ENCODE measurements around the gene PHF21B.
A peak's percentile ranks its signal among the peaks of the same experiment; 100 is the strongest.

PHF21B gene

GRCh38 chr22:44990810-44991209 lies 19.0 kb downstream of the PHF21B start:
- no peak for DNase-seq (ENCODE audit: low read depth in 2 of 2)

GRCh38 chr22:44990328-44990727 lies 19.5 kb downstream of the PHF21B start:
- DNase-seq (ENCODE audit: low read depth in 2 of 2), result no peak

- DNase-seq (ENCODE audit: low read depth in 2 of 2), result no peak
These were observed 21.1 kb downstream of the PHF21B start for GRCh38 chr22:44988671-44989070.

GRCh38 chr22:44986926-44987325 lies 22.9 kb downstream of the PHF21B start:
- no peak for DNase-seq (ENCODE audit: low read depth in 2 of 2)

DNA sequence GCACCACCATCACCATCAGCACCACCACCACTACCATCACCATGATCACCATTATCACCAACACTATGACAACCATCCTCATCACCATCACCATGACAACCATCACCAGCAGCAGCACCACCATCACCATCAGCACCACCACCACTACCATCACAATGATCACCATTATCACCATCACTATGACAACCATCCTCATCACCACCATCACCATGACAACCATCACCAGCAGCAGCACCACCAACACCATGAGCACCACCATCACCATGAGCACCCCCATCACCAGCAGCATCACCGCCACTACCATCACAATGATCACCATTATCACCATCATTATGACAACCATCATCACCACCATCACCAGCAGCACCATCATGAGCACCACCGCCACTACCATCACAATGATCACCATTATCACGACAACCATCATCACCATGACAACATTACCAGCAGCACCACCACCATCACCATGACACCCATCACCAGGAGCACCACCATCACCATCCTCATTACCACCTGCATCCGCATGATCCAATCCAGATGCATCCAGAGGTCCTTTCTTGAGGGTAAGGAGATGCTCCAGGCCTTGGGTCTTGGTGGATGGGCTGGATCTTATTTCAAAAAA lies 23.8 kb downstream of the PHF21B start:
- no peak for DNase-seq (ENCODE audit: low read depth in 2 of 2)

- DNase-seq (ENCODE audit: low read depth in 2 of 2), result no peak
These were observed 25.8 kb downstream of the PHF21B start for GRCh38 chr22:44983878-44984482.

- no peak for DNase-seq (ENCODE audit: low read depth in 2 of 2)
These were observed 27.4 kb downstream of the PHF21B start for GRCh38 chr22:44982445-44982844.

- no peak for DNase-seq (ENCODE audit: low read depth in 2 of 2)
These were observed 27.9 kb downstream of the PHF21B start for GRCh38 chr22:44981857-44982256.

DNA sequence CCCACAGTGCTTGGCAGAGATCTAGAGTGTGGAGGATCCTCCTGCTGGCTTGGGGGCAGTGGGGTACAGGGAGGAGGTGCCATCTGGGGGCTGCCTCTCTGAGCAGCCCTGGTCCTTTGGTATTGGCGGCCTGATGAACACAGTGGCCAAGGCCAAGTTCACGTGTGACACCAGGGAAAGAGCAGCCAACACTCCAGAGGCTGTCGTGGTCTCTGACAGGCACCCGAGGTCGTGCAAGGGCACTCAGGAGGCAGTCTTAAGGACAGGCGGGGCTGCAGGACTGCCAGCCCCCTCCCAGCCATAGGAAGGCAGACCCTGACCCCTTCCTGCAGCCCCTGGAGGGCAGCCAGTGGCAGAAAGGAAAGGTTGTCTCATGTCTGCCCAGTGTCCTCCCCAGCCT lies 30.7 kb downstream of the PHF21B start:
- no peak for DNase-seq (ENCODE audit: low read depth in 2 of 2)

DNA sequence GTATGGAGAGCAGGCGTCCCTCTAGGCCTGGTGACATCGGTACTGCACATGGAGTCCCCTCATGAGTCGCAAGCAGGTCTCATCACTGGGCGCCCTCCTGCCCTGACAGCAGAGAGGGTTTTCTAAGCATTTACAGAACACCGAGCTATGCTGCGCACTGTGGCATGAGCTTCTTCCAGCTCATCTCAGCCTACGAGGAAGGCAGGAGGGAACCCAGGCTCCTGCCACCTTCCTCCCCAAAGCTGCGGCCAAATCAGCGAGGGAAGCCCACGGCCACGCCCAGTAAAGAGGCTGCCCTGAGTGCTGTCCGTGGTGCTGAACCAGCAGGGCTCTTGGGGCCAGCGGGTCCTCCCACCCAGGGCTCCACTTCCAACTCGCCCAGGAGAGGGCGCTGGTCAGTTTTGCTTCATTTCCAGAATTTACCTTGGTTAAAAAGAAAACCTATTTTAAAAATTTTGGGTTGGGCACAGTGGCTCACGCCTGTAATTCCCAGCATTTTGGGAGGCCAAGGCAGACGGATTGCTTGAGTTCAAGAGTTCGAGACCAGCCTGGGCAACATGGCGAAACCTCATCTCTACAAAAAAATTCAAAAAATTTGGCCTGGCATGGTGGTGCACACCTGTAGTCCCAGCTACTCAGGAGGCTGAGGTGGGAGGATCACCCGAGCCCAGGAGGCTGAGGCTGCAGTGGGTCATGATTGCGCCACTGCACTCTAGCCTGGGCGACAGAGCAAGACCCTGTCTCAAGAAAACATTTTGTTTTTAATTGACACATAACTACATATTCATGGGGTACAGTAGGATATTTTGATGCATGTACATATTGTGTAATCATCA lies 34.2 kb downstream of the PHF21B start:
- peak; percentile 58 to 67 for DNase-seq (ENCODE audit: low read depth in 2 of 2)

DNA sequence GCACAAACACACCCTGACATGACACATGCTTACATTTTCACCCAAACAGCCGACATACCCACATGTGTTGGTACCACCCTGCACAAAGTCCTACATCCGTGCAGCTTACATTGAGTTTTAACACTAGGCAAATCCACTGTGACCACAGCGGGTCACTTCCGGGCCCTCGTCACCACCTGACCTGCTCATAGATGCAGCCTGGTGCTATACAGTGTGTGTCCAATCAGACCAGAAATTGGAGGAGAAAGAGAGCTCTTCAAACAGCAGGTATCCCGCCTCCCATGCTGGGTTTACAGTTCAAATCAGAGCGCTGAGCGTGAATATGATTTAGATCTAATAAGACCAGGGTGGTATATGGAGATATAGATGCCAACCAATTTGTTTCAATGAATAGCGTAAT lies 35.4 kb downstream of the PHF21B start:
- DNase-seq (ENCODE audit: low read depth in 2 of 2), result no peak

GRCh38 chr22:44973829-44974228 lies 36.0 kb downstream of the PHF21B start:
- DNase-seq (ENCODE audit: low read depth in 2 of 2), result no peak

DNA sequence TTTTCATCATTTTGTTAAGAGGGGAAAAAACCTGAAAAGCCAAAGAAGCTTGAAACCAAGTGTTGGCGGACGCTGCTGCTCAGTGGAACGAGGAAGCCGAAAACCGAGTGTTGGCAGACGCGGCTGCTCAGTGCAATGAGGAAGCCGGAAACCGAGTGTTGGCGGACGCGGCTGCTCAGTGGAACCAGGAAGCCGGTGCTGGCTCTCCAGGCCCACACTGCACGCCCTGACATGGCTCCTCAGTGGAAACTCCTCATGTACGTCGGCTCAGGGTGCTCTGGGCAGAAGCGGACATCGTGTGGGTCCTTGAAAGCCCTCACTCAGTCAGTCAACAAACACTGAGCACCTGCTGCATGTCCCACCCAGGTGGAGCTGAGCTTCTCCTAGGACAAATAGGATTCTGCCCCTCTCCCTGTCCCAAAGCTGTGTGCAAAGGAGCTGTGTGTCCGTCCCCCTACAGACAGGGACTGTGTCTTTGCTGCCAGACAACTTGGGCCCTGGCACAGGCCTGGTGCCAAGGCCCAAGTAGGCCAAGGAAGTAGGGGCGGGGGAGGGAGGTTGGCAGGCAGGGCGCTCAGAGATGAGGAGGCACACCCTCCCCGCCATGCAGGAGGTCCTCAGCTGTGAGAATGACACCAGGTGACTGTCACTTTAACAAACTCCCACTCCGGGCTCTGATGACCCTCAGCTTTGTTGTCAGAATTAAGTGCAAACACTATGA lies 37.3 kb downstream of the PHF21B start:
- no peak for DNase-seq (ENCODE audit: low read depth in 2 of 2)

GRCh38 chr22:44971651-44972362 lies 38.0 kb downstream of the PHF21B start:
- no peak for DNase-seq (ENCODE audit: low read depth in 2 of 2)

- no peak for DNase-seq (ENCODE audit: low read depth in 2 of 2)
These were observed 39.5 kb downstream of the PHF21B start for GRCh38 chr22:44970291-44970690.

- DNase-seq (ENCODE audit: low read depth in 2 of 2), result no peak
These were observed 40.0 kb downstream of the PHF21B start for GRCh38 chr22:44969817-44970216.

DNA sequence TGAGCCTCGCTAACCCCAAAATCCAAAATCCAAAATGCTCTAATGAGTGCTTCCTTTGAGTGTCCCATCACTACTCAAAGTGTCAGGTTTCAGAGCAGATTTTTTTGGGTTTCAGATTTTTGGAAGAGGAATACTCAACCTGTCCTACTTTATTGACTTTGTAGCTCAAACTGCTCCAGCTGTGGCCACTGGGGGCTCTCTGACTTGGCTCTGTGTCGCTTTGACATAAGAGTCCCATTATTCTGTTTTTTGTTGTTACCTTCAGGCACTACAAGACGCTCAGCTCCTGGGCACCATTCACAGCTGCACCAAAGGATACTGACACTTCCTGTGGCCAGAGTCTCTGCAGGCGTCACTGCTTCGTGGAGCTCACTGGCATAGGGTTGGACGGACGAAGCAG lies 41.1 kb downstream of the PHF21B start:
- DNase-seq (ENCODE audit: low read depth in 2 of 2), result no peak

DNA sequence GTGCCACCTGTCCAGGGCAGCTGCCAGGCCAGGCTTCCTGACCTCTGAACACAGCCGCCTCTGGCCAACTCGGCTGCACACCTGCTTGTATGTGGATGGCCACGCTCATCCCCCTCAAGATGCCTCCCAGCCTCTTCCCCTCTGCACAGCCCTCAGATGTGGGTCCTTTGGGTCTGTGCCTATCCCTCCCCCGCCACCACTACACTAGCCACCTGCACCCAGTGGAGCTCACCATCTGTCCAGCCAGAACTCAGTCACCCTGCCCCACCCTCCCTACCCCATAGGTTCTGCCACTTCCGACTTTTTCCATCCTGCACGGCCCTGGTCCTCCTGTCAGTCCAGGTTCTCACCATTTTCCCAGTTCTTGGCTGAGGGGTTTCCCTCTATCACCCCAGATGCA lies 44.6 kb downstream of the PHF21B start:
- DNase-seq (ENCODE audit: low read depth in 2 of 2), result no peak

- no peak for DNase-seq (ENCODE audit: low read depth in 2 of 2)
These were observed 45.1 kb downstream of the PHF21B start for GRCh38 chr22:44964722-44965078.

- DNase-seq (ENCODE audit: low read depth in 2 of 2), result no peak
These were observed 45.7 kb downstream of the PHF21B start for GRCh38 chr22:44963832-44964721.

Data from stimulated activated CD8-positive, alpha-beta memory T cell treated with anti-CD3 and anti-CD28 coated beads, Interleukin-15, amount 100 ng/mL, for 48 hours (primary cell).